Erythroblast (primary cell): ENCODE results near the gene AQP11.
"Not testable (repeated sequence)": the region's sequence is repeated elsewhere in the genome, so short reads cannot be mapped to it uniquely, and the experiment has no call there.

ENCODE experiments used
- DNase-seq, 2 experiments: peaks; one replicate each; lab custom pipeline; 2025; lab: John Stamatoyannopoulos, UW
- GATA1 ChIP-seq: IDR thresholded peaks from 2 replicates; pipeline ENCODE4 v1.6.1; 2011; ENCODE audit warnings: low read depth, mild to moderate bottlenecking, control low read depth, low read length, moderate library complexity
- POLR2A ChIP-seq: IDR thresholded peaks from 2 replicates; pipeline ENCODE4 v1.6.1; 2011; ENCODE audit warnings: mild to moderate bottlenecking, low read length

AQP11 gene

GRCh38 chr11:77589521-77590193 lies at the start of gene AQP11:
Gene AQP11, plus strand, starts transcription at chr11:77589953. Its CDS starts 40 bp downstream, at chr11:77589993.
- peak; percentile 86 to 89 for DNase-seq
- TF ChIP-seq POLR2A (no peak), GATA1 (no peak)

GRCh38 chr11:77542296-77542695 lies 47.5 kb upstream of the AQP11 start:
- TF ChIP-seq POLR2A = no peak
- no peak for TF ChIP-seq GATA1
- no peak for DNase-seq

GRCh38 chr11:77547047-77547836 lies 42.5 kb upstream of the AQP11 start:
- TF ChIP-seq POLR2A (no peak), GATA1 (no peak)
- no peak for DNase-seq

GRCh38 chr11:77547863-77548551 lies 41.7 kb upstream of the AQP11 start:
- TF ChIP-seq GATA1 (no peak), POLR2A (no peak)
- peak; percentile 64 to 74 for DNase-seq

GRCh38 chr11:77548552-77549445 lies 41.0 kb upstream of the AQP11 start:
- TF ChIP-seq POLR2A (no peak), GATA1 (no peak)
- no peak for DNase-seq

- DNase-seq = not testable (repeated sequence)
These were observed 38.3 kb upstream of the AQP11 start for GRCh38 chr11:77551426-77551825.

GRCh38 chr11:77557553-77557952 lies 32.2 kb upstream of the AQP11 start:
- DNase-seq = peak; percentile 33 to 44

GRCh38 chr11:77558380-77558779 lies 31.4 kb upstream of the AQP11 start:
- TF ChIP-seq GATA1 (no peak), POLR2A (no peak)
- peak in 1 of 2 experiments; percentile 3 for DNase-seq

More at GRCh38 chr11:77557553-77557952, 32.2 kb upstream of the AQP11 start:
- TF ChIP-seq POLR2A = no peak
- TF ChIP-seq GATA1 = no peak

GRCh38 chr11:77559686-77560401 lies 29.9 kb upstream of the AQP11 start:
- peak; percentile 37 to 56 for DNase-seq
- TF ChIP-seq GATA1 (no peak), POLR2A (no peak)

- peak; percentile 12 to 21 for DNase-seq
These were observed 29.1 kb upstream of the AQP11 start for GRCh38 chr11:77560605-77561004.

GRCh38 chr11:77561257-77561656 lies 28.5 kb upstream of the AQP11 start:
- DNase-seq = no peak
- TF ChIP-seq POLR2A (no peak), GATA1 (no peak)

More at GRCh38 chr11:77560605-77561004, 29.1 kb upstream of the AQP11 start:
- no peak for TF ChIP-seq POLR2A
- TF ChIP-seq GATA1 = no peak

GRCh38 chr11:77568306-77568705 lies 21.4 kb upstream of the AQP11 start:
- no peak for DNase-seq

More at GRCh38 chr11:77568306-77568705, 21.4 kb upstream of the AQP11 start:
- TF ChIP-seq POLR2A (no peak), GATA1 (no peak)
